LNCAP (cell line): ENCODE data around the gene DNASE1L2.

Experiments used
- CTCF ChIP-seq: fragments of 450-650 bp; IDR thresholded peaks from 2 replicates; pipeline ENCODE4 v1.5.1; 2017; ENCODE audit warnings: mild to moderate bottlenecking

DNASE1L2 gene

GRCh38 chr16:2277466-2278271 is 41.4 kb downstream of the DNASE1L2 start:
- TF ChIP-seq CTCF, result no peak

GRCh38 chr16:2278272-2278608 is 42.0 kb downstream of the DNASE1L2 start:
- TF ChIP-seq CTCF, result no peak

GRCh38 chr16:2278956-2279800 is 42.9 kb downstream of the DNASE1L2 start:
- TF ChIP-seq CTCF, result no peak

GRCh38 chr16:2280461-2280860 is 44.2 kb downstream of the DNASE1L2 start:
- TF ChIP-seq CTCF, result no peak

GRCh38 chr16:2280981-2281542 is 44.8 kb downstream of the DNASE1L2 start:
- no peak for TF ChIP-seq CTCF

GRCh38 chr16:2282262-2282661 is 46.0 kb downstream of the DNASE1L2 start:
- no peak for TF ChIP-seq CTCF

- TF ChIP-seq CTCF, result no peak
These were observed 46.8 kb downstream of the DNASE1L2 start for GRCh38 chr16:2282866-2283555.
